Panc1 (cell line): Measurements from ENCODE around the gene LRRC39. TPM values are rescaled to one million over a fixed set of nuclear protein-coding genes. Genes with fewer than 3 reads are reported as not detected.

Experiments
- ATAC-seq: fragments of 200-7000 bp; cut with Tn5 transposase; 2 replicates; pipeline ENCODE4 v1.9.1; 2020; ENCODE audit warnings: mild to moderate bottlenecking, moderate library complexity
- BruUV-seq: library from RNA; stranded (reverse); fragments of 400-500 nt; replicated peaks from 2 replicates; lab custom pipeline; 2021; lab: Mats Ljungman, UMichigan
- CTCF ChIA-PET: fragments of 300-600 bp; sonication (Branson Sonifier 250); formaldehyde crosslinking; loops from one replicate; lab custom pipeline; 2022; ENCODE audit warnings: antibody characterized with exemption; lab: Charles Lee
- POLR2A ChIA-PET: fragments of 300-600 bp; sonication (Branson Sonifier 250); formaldehyde crosslinking; loops from one replicate; lab custom pipeline; 2022; ENCODE audit warnings: antibody characterized with exemption; lab: Charles Lee
- DNase-seq: peaks from one replicate; pipeline ENCODE4 v3.0.0-alpha.2; 2010; ENCODE audit warnings: low read depth, low spot score
- H3K27ac ChIP-seq: 2 replicates; pipeline ENCODE4 v1.5.1; 2011; ENCODE audit warnings: mild to moderate bottlenecking, low read length, inconsistent platforms
- H3K27me3 ChIP-seq: fragments of 200-500 bp; sonication (Bioruptor generic); 2 replicates; pipeline ENCODE4 v1.6.0; 2014; ENCODE audit warnings: low read length, inconsistent platforms; ENCODE audit not compliant: control insufficient read depth, insufficient read depth
- H3K36me3 ChIP-seq: fragments of 200-500 bp; sonication (Bioruptor generic); 2 replicates; pipeline ENCODE4 v1.5.1; 2014; ENCODE audit warnings: inconsistent platforms, mild to moderate bottlenecking, low read length, moderate library complexity; ENCODE audit not compliant: control insufficient read depth, insufficient read depth
- H3K4me1 ChIP-seq: 2 replicates; pipeline ENCODE4 v1.5.1; 2011; ENCODE audit warnings: inconsistent platforms, mild to moderate bottlenecking, low read length, moderate library complexity; ENCODE audit not compliant: control insufficient read depth, insufficient read depth
- H3K4me3 ChIP-seq, 2 experiments: 2 replicates each; pipeline ENCODE4 v1.5.1; 2011 to 2012; ENCODE audit warnings: low read depth in 2 of 2, low read length in 2 of 2, mild to moderate bottlenecking in 2 of 2, inconsistent platforms in 1 of 2, moderate library complexity in 1 of 2
- H3K9me3 ChIP-seq: fragments of 200-500 bp; sonication (Bioruptor generic); 2 replicates; pipeline ENCODE4 v1.5.1; 2014; ENCODE audit warnings: low read depth, mild to moderate bottlenecking, inconsistent platforms, low read length, moderate library complexity; ENCODE audit not compliant: control insufficient read depth, insufficient read depth
- CTCF ChIP-seq: fragments of 450-650 bp; IDR thresholded peaks from 2 replicates; pipeline ENCODE4 v1.5.1; 2017; ENCODE audit warnings: mild to moderate bottlenecking
- POLR2AphosphoS5 ChIP-seq: IDR thresholded peaks from 2 replicates; pipeline ENCODE4 v1.6.1; 2012; ENCODE audit warnings: mild to moderate bottlenecking, low read depth, low read length, moderate library complexity
- REST ChIP-seq, 2 experiments: IDR thresholded peaks; 2 replicates each; pipeline ENCODE4 v1.6.1; 2011 to 2012; ENCODE audit warnings: low read depth in 2 of 2, control low read depth in 1 of 2, low read length in 1 of 2, mild to moderate bottlenecking in 1 of 2, moderate library complexity in 1 of 2; ENCODE audit not compliant: insufficient read depth in 1 of 2
- SIN3A ChIP-seq: IDR thresholded peaks from 2 replicates; pipeline ENCODE4 v1.6.1; 2012; ENCODE audit warnings: low read depth, mild to moderate bottlenecking, low read length, moderate library complexity, borderline replicate concordance; ENCODE audit not compliant: insufficient read depth
- TCF7L2 ChIP-seq: IDR thresholded peaks from 2 replicates; pipeline ENCODE4 v1.6.1; 2011; ENCODE audit warnings: mild to moderate bottlenecking, low read depth, low read length, inconsistent platforms
- in situ Hi-C: cut with HindIII; loops from 2 replicates; pipeline ENCODE4 v1.10.0; 2016; ENCODE audit warnings: low sequenced_read_pairs, low pct_unique_long_range_greater_than_20kb
- intact Hi-C: fragments of 100-400 bp; cut with micrococcal nuclease; formaldehyde crosslinking; loops from one replicate; pipeline ENCODE4 v1.10.0; 2022; ENCODE audit not compliant: unreplicated experiment
- total RNA-seq: library from RNA; stranded (reverse); gene quantifications from one replicate; pipeline ENCODE4 v1.2.1, GENCODE V29; 2021; ENCODE audit not compliant: unreplicated experiment

The LRRC39 gene
- total RNA-seq, 1 experiment from 2014 or later: 0.26 TPM

GRCh38 chr1:100162881-100163280, 15.2 kb downstream of the LRRC39 start:
- ChIA-PET CTCF (no interaction called here), POLR2A (no interaction called here)
- no peak for ATAC-seq
- H3K4me3 ChIP-seq: no peak overlapping the region
- H3K36me3 ChIP-seq: no peaks in the 10 kb centered on the region
- no peaks in the 10 kb centered on the region for H3K9me3 ChIP-seq
- in situ Hi-C loops: no loop called here
- no TSS peak for BruUV-seq
- DNase-seq: no peak
- TF ChIP-seq SIN3A: no peak
- TF ChIP-seq POLR2AphosphoS5: no peak
- TF ChIP-seq CTCF: no peak
- no peak for TF ChIP-seq REST (IDR thresholded peaks at IDR 0.05; ENCODE audit: insufficient read depth in 1 of 2, low read depth in 2 of 2, low read length in 1 of 2)
- no peak for TF ChIP-seq TCF7L2
- intact Hi-C loops: no loop called here
- H3K4me1 ChIP-seq: no peaks in the 10 kb centered on the region
- no peaks in the 10 kb centered on the region for H3K27me3 ChIP-seq
- no peak overlapping the region for H3K27ac ChIP-seq

GRCh38 chr1:100152271-100152670, 25.8 kb downstream of the LRRC39 start:
- no peaks in the 10 kb centered on the region for H3K4me1 ChIP-seq
- intact Hi-C loops: no loop called here

More at GRCh38 chr1:100152271-100152670, 25.8 kb downstream of the LRRC39 start:
- H3K27ac ChIP-seq: no peak overlapping the region
- H3K36me3 ChIP-seq: no peaks in the 10 kb centered on the region; the same call in 1 of the 2 replicates
- DNase-seq (no peak), ATAC-seq (no peak)
- in situ Hi-C loops: no loop called here
- TF ChIP-seq CTCF: no peak
- no peak for TF ChIP-seq REST (IDR thresholded peaks at IDR 0.05; ENCODE audit: insufficient read depth in 1 of 2, low read depth in 2 of 2, low read length in 1 of 2)
- TF ChIP-seq POLR2AphosphoS5: no peak
- no peak for TF ChIP-seq TCF7L2
- TF ChIP-seq SIN3A: no peak
- no peaks in the 10 kb centered on the region for H3K27me3 ChIP-seq
- CTCF ChIA-PET: no interaction called here
- H3K9me3 ChIP-seq: no peaks in the 10 kb centered on the region
- BruUV-seq: no TSS peak
- POLR2A ChIA-PET: no interaction called here
- H3K4me3 ChIP-seq: no peak overlapping the region
